ENCODE data around the gene SIPA1L2.

Gene SIPA1L2

DNA sequence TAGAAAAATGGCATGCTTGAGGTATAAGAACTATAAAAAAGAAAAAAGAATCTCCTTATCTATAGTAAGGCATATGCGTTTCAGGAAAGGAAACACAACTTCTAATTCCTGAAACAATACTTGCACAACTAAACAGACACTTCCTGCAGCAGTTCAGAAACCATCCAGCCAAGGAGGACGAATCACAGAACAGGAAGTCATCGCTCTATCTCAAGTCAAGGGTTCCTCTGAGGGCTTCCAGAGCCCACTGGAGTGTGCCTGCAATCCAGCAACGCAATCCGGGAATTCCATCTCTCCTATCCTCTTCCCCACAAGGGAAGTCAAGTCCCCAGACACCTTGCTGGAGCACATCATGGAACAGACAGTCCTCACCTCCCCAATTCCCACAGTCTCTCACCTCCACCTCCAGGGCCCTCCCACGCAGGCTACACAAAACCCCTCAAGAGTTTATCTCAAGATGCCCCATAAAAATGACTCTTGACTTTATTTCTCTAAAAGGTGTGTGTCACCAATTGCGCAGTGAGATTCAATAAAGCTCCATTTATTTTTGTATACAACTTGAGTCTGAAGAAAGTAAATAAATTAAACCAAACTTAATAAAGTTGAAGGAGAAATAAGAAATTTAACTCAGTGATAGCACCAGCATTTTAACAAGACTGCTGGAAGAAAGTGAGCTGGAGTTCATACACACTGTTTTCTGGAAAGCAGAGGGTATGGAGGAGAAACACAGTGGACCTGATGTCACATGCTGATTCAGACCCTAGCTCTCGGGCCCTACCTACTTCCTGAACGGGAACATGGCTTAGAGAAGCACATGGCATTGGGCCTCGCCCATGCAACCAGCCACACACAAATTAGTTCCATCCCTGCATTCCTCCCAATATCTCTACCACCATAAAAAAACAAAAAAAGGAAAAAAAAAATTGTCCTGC lies 39.9 kb downstream of the SIPA1L2 start:
- no peak for DNase-seq

DNA sequence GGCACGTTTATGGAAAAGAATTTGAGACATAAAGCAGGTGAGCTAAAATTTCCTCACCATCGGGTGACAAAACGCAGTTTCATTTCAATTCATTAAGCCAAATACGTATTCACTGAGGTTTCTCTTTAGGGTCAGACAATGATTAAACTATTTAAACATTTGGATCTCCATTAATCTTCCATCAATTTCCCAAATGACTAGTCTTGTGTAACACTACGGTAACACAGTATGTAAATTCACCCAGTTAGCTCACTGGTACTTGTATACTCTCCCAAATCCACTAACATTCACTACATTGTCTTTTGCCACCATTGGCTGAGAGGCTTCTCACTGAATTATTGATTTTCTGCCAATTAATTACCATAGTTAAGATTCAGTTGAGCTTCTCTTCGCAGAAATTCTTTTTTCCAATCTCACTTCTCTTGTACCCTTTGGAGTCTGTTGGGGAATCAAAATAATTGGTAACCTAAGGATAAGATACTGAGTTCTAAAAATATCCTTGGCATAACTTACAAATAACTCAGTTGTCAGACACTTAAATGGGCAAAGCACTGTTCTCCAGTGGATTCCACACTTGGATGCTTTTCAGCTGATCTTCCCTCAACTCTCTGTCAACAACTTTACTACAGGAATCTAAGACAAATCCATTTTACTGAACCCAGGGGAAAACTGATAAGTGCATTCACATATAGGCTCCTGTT lies 40.7 kb downstream of the SIPA1L2 start:
- no peak for DNase-seq

DNA sequence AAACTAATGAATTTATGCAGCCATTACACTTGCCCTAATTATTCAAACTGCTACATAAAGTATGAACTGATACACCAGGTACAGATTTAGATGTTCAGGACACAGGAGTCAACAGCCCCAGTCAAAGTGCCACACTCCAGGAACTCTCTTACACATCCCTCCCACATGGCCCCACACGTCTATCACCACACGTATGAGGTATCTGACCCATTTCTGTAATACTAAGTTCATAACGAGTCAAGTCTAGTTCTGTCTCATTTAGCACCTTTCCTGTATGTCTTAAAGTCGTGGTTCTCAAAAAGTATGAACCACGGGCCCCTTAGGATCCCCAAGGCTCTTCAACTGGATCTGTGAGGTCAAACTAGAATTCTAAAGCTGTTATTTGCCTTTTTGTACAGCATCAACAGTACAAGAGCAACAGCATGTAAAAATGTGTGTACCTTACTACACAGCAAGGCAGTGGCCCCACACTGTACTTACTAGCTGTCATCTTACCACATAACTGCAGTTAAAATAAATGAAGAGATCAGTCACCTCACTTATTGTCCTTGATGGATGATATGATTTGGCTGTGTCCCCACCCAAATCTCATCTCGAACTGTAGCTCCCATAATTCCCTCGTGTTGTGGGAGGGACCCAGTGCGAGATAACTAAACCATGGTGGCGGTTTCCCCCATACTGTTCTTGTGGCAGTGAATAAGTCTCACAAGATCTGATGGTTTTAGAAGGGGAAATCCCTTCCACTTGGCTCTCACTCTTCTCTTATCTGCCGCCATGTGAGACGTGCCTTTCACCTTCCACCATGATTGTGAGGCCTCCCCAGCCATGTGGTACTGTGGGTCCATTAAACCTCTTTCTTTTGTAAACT lies 42.6 kb downstream of the SIPA1L2 start:
- no peak for DNase-seq

DNA sequence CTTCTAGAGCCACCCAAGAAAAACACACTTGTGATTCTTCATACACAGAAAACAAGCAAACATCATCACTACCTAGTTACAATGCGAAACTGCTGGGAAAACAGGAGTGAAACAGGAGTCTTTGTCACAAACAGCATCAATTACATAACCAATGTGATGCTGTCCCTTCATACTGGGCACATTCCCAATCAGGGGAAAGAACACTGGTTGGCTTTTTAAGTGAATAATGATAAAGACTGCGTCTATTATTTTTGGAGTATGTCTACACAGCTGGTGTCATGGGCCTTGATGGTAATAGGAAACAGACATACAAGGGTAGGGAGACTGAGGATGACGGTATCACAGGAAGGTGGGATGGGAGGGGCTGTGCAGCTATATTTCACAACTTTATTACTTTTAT lies 43.3 kb downstream of the SIPA1L2 start:
- DNase-seq = no peak

DNA sequence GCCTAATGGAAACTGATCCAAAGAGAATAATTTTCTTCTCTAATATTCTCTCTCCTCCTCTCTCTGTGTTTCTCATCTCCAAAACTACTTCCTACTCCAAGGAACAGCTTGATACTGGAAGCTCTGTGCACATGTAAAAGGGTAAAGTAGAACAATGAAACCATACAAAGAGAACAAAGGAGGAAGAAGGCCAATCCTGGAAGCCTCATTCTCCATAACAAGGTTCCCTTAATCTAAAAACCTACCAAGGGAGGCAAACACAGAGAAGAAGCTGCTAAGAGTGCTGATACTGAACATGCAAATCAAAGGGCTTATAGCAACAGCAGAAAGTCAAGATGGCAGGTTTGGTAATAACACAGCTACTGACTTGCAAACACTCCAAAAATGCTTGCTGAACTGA lies 44.4 kb downstream of the SIPA1L2 start:
- no peak for DNase-seq

DNA sequence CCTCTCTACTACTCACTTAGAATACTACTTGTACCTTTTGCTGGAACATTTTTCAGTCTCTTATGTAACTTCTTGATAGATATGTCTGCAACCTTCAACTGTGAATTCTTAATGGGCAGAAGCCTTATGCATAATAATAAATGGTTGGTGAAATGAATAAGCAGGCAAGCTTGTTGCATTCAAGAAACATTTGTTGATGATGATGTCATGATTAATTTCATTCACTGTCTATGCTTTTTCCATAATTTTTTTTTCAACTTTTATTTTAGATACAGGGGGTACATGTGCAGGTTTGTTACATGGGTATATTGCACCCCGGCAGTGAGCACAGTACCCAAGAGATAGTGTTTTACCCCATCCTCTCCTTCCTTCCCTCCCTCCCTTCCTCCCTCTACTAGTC lies 48.0 kb downstream of the SIPA1L2 start:
- no peak for DNase-seq

All from GDM1 (cell line).